Ovary (tissue), 9 donors: Measurements from ENCODE around the gene SIAH3. TPM values are rescaled to one million over a fixed set of nuclear protein-coding genes. Genes with fewer than 3 reads are reported as not detected.

ENCODE experiments used
- DNase-seq, 5 donors: peaks; one replicate each; pipeline ENCODE4 v3.0.0-alpha.2; 2019 to 2020
- H3K27ac ChIP-seq, 2 donors: fragments of 200-600 bp; one replicate each; pipeline versions ENCODE4 v1.5.1 to v1.8.0; 2019 to 2022
- H3K27me3 ChIP-seq: fragments of 200-600 bp; one replicate; pipeline ENCODE4 v1.8.0; 2022
- H3K36me3 ChIP-seq: fragments of 200-600 bp; sonication (generic); one replicate; pipeline ENCODE4 v1.5.1; 2019
- H3K4me1 ChIP-seq: one replicate; pipeline ENCODE4 v1.8.1; 2013; ENCODE audit warnings: mild to moderate bottlenecking, moderate library complexity; ENCODE audit not compliant: insufficient read depth
- H3K4me3 ChIP-seq: fragments of 200-600 bp; sonication (generic); one replicate; pipeline ENCODE4 v1.5.1; 2017
- H3K9me3 ChIP-seq, 2 donors: fragments of 200-600 bp in 1 of 2; sonication (generic) in 1 of 2; one replicate each; pipeline versions ENCODE4 v1.5.1 to v1.8.1; 2013 to 2019; ENCODE audit warnings: mild to moderate bottlenecking in 1 of 2, moderate library complexity in 1 of 2
- CTCF ChIP-seq, 3 donors: fragments of 450-650 bp in 2 of 3; fragments of 200-600 bp in 1 of 3; IDR thresholded peaks; one replicate each; pipeline versions ENCODE4 v1.5.1 to v1.8.0; 2016 to 2022; ENCODE audit warnings: antibody characterized with exemption in 3 of 3, mild to moderate bottlenecking in 1 of 3
- EP300 ChIP-seq: sonication (generic); formaldehyde crosslinking; IDR thresholded peaks from one replicate; pipeline ENCODE4 v1.6.1; 2017; ENCODE audit warnings: antibody characterized with exemption
- POLR2A ChIP-seq: fragments of 450-650 bp; IDR thresholded peaks from one replicate; pipeline ENCODE4 v1.6.1; 2017; ENCODE audit warnings: antibody characterized with exemption, mild to moderate bottlenecking, moderate library complexity
- WGBS, 3 donors: extraction: QIAGEN DNeasy Blood & Tissue Kit in 1 of 3; methylation state at CpG; one replicate each; pipeline versions ENCODE4 v1.1.5 to v1.1.7; 2013 to 2017; 5-methylcytosine and 5-hydroxymethylcytosine counted together
- intact Hi-C, 4 donors: fragments of 100-400 bp; cut with DNase I; formaldehyde crosslinking; loops; one replicate each; pipeline versions ENCODE4 v1.11.0 to v1.15.1; 2022 to 2023
- polyA plus RNA-seq, 2 donors: library from polyadenylated mRNA; stranded (reverse); fragments of 200-250 nt in 1 of 2; fragments of 350-450 nt in 1 of 2; fragmentation: Illumina TruSeq in 1 of 2; extraction: RNeasy Lipid Tissue Mini Kit (QIAGEN cat#74804) in 1 of 2; gene quantifications; one replicate each; pipeline ENCODE4 v1.2.3, GENCODE V29; 2013 to 2014
- small RNA-seq: library from RNA; depleted of rRNA; stranded (forward); fragments of <200 nt; gene quantifications from one replicate; pipeline ENCODE3, GENCODE V24; 2016
- total RNA-seq, 7 donors: library from RNA; depleted of rRNA in 2 of 7; stranded (reverse); fragments of >200 nt in 2 of 7; fragmentation: NEBNext Ultra II Directional in 3 of 7; extraction: Animal tissue kit (Norgen Biotek cat#: 25700) in 3 of 7; gene quantifications; one replicate each; pipeline versions ENCODE4 v1.1.0 to v1.2.4, GENCODE V29; 2016 to 2023
- donor health status: DM: no; HTN: no; CAD: no; lungs with moderate emphysema.
- donor health status: DM: no; HTN: no; CAD: no.
- donor health status: Bipolar disorder and iron deficiency.
- donor health status: DM: yes; HTN: yes; CAD: no.
- donor health status: DM: no; HTN: no; CAD: no.
- donor health status: DM: yes; HTN: yes; CAD: no.

SIAH3 gene
- total and polyA plus RNA-seq, 9 donors = 0.01 to 2.3 (median 0.24) TPM; not detected in 2

- Histone ChIP-seq H3K27ac (no peak overlapping the region), H3K4me1 (no peaks in the 10 kb centered on the region), H3K4me3 (no peak overlapping the region), H3K36me3 (no peaks in the 10 kb centered on the region), H3K27me3 (no peaks in the 10 kb centered on the region), H3K9me3 (no peaks in the 10 kb centered on the region)
- DNase-seq = no peak
- intact Hi-C loops = no loop called here
- no peak for TF ChIP-seq EP300
- TF ChIP-seq POLR2A = no peak
- TF ChIP-seq CTCF (IDR thresholded peaks at IDR 0.05) = no peak
- 77 to 83% (median 80%) methylated on average over 5 of the region's 5 CpGs for WGBS, 3 donors
Observed at GRCh38 chr13:45733361-45733760, 118.2 kb downstream of the SIAH3 start.

GRCh38 chr13:45732916-45733315, 118.6 kb downstream of the SIAH3 start:
- no peak overlapping the region for H3K27ac ChIP-seq
- WGBS, 3 donors = 27 to 34% (median 28%) methylated on average over 5 of the region's 5 CpGs
- DNase-seq = no peak
- H3K9me3 ChIP-seq = no peaks in the 10 kb centered on the region
- H3K27me3 ChIP-seq = no peaks in the 10 kb centered on the region
- TF ChIP-seq CTCF (IDR thresholded peaks at IDR 0.05) (no peak), EP300 (no peak), POLR2A (no peak)
- intact Hi-C loops = no loop called here
- H3K4me1 ChIP-seq = no peaks in the 10 kb centered on the region
- H3K36me3 ChIP-seq = no peaks in the 10 kb centered on the region
- no peak overlapping the region for H3K4me3 ChIP-seq

GRCh38 chr13:45731455-45731854, 120.1 kb downstream of the SIAH3 start:
- Histone ChIP-seq H3K27ac (no peak overlapping the region), H3K27me3 (no peaks in the 10 kb centered on the region), H3K9me3 (no peaks in the 10 kb centered on the region), H3K36me3 (no peaks in the 10 kb centered on the region), H3K4me3 (no peak overlapping the region), H3K4me1 (no peaks in the 10 kb centered on the region)
- intact Hi-C loops = no loop called here
- no peak for DNase-seq
- no peak for TF ChIP-seq EP300
- no peak for TF ChIP-seq POLR2A
- TF ChIP-seq CTCF (IDR thresholded peaks at IDR 0.05) = no peak
- WGBS, 3 donors = 83 to 90% (median 84%) methylated on average over 3 of the region's 3 CpGs

GRCh38 chr13:45728759-45729158, 122.8 kb downstream of the SIAH3 start:
- intact Hi-C loops = no loop called here
- Histone ChIP-seq H3K4me1 (no peaks in the 10 kb centered on the region), H3K36me3 (no peaks in the 10 kb centered on the region), H3K4me3 (no peak overlapping the region), H3K27me3 (no peaks in the 10 kb centered on the region), H3K9me3 (no peaks in the 10 kb centered on the region), H3K27ac (no peak overlapping the region)
- no peak for DNase-seq
- TF ChIP-seq POLR2A = no peak
- TF ChIP-seq CTCF (IDR thresholded peaks at IDR 0.05) = no peak
- TF ChIP-seq EP300 = no peak
- WGBS, 3 donors = 67 to 78% (median 72%) methylated on average over 6 of the region's 6 CpGs

Small RNA genes lying within 50 kb of the gene (small RNA-seq; reads per million reads assigned to genes)
- gene RF00017 = not detected

Other genes starting within 250 kb of the SIAH3 start
- not detected for gene ERICH6B, start 236.0 kb downstream of the SIAH3 start, total RNA-seq
- not detected for gene ERICH6B, start 236.0 kb downstream of the SIAH3 start, polyA plus RNA-seq
- not detected for gene CBY2, start 149.4 kb downstream of the SIAH3 start, total RNA-seq
- gene CBY2, start 149.4 kb downstream of the SIAH3 start, polyA plus RNA-seq = not detected
- 10 to 100 TPM; 23.2 to 64.1 (median 52.7) TPM for gene ZC3H13, start 201.0 kb upstream of the SIAH3 start, total RNA-seq
- gene ZC3H13, start 201.0 kb upstream of the SIAH3 start, polyA plus RNA-seq = 10 to 100 TPM; 15.1 to 34.4 TPM